ENCODE measurements around the gene TLR2. TPM values are rescaled to one million over a fixed set of nuclear protein-coding genes. Genes with fewer than 3 reads are reported as not detected.

The TLR2 gene
- total and polyA plus RNA-seq, 4 donors: 2.9 to 15.6 (median 6.2) TPM

- H3K9ac ChIP-seq (ENCODE audit: low read depth in 1 of 2, low read length in 2 of 2): no peak overlapping the region
- H3K4me3 ChIP-seq (ENCODE audit: low read depth in 1 of 3, low read length in 3 of 3): no peak overlapping the region
- H3K36me3 ChIP-seq (ENCODE audit: control insufficient read depth in 4 of 4, insufficient read depth in 3 of 4, low read depth in 1 of 4, low read length in 3 of 4): no peaks in the 10 kb centered on the region
- WGBS: 83% methylated on average over 4 of the region's 4 CpGs
- no peaks in the 10 kb centered on the region for H3K27me3 ChIP-seq (ENCODE audit: control insufficient read depth in 4 of 4, insufficient read depth in 4 of 4, low read length in 3 of 4)
- H3K27ac ChIP-seq (ENCODE audit: low read depth in 1 of 2, low read length in 2 of 2): no peak overlapping the region
- H3K4me1 ChIP-seq (ENCODE audit: control insufficient read depth in 4 of 4, insufficient read depth in 4 of 4, low read length in 3 of 4): no peaks in the 10 kb centered on the region
- TF ChIP-seq, protein P1, sequence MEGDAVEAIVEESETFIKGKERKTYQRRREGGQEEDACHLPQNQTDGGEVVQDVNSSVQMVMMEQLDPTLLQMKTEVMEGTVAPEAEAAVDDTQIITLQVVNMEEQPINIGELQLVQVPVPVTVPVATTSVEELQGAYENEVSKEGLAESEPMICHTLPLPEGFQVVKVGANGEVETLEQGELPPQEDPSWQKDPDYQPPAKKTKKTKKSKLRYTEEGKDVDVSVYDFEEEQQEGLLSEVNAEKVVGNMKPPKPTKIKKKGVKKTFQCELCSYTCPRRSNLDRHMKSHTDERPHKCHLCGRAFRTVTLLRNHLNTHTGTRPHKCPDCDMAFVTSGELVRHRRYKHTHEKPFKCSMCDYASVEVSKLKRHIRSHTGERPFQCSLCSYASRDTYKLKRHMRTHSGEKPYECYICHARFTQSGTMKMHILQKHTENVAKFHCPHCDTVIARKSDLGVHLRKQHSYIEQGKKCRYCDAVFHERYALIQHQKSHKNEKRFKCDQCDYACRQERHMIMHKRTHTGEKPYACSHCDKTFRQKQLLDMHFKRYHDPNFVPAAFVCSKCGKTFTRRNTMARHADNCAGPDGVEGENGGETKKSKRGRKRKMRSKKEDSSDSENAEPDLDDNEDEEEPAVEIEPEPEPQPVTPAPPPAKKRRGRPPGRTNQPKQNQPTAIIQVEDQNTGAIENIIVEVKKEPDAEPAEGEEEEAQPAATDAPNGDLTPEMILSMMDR (IDR thresholded peaks at IDR 0.05; ENCODE audit: low read depth, low read length, missing input control): no peak
- no peak for TF ChIP-seq TAF1 (conservative IDR thresholded peaks at IDR 0.05)
- TF ChIP-seq JUND (IDR thresholded peaks at IDR 0.05): no peak
- TF ChIP-seq GABPA (IDR thresholded peaks at IDR 0.05 in 1 of 2, conservative IDR thresholded peaks at IDR 0.05 in 1 of 2): no peak
- TF ChIP-seq HNF4A (conservative IDR thresholded peaks at IDR 0.05): no peak
- TF ChIP-seq, protein P2, sequence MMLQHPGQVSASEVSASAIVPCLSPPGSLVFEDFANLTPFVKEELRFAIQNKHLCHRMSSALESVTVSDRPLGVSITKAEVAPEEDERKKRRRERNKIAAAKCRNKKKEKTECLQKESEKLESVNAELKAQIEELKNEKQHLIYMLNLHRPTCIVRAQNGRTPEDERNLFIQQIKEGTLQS (IDR thresholded peaks at IDR 0.05): no peak
- no peak for TF ChIP-seq NR2F2 (IDR thresholded peaks at IDR 0.05)
- TF ChIP-seq YY1 (IDR thresholded peaks at IDR 0.05): no peak
- TF ChIP-seq, protein P3, sequence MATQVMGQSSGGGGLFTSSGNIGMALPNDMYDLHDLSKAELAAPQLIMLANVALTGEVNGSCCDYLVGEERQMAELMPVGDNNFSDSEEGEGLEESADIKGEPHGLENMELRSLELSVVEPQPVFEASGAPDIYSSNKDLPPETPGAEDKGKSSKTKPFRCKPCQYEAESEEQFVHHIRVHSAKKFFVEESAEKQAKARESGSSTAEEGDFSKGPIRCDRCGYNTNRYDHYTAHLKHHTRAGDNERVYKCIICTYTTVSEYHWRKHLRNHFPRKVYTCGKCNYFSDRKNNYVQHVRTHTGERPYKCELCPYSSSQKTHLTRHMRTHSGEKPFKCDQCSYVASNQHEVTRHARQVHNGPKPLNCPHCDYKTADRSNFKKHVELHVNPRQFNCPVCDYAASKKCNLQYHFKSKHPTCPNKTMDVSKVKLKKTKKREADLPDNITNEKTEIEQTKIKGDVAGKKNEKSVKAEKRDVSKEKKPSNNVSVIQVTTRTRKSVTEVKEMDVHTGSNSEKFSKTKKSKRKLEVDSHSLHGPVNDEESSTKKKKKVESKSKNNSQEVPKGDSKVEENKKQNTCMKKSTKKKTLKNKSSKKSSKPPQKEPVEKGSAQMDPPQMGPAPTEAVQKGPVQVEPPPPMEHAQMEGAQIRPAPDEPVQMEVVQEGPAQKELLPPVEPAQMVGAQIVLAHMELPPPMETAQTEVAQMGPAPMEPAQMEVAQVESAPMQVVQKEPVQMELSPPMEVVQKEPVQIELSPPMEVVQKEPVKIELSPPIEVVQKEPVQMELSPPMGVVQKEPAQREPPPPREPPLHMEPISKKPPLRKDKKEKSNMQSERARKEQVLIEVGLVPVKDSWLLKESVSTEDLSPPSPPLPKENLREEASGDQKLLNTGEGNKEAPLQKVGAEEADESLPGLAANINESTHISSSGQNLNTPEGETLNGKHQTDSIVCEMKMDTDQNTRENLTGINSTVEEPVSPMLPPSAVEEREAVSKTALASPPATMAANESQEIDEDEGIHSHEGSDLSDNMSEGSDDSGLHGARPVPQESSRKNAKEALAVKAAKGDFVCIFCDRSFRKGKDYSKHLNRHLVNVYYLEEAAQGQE (IDR thresholded peaks at IDR 0.05): no peak
- TF ChIP-seq HNF4G (IDR thresholded peaks at IDR 0.05): no peak
- no peak for TF ChIP-seq FOXA1 (IDR thresholded peaks at IDR 0.05)
- no peak for TF ChIP-seq RXRA (IDR thresholded peaks at IDR 0.05)
- no peak for TF ChIP-seq FOXA2 (IDR thresholded peaks at IDR 0.05)
- TF ChIP-seq SP1 (IDR thresholded peaks at IDR 0.05): no peak
- H3K9me3 ChIP-seq (ENCODE audit: control insufficient read depth in 4 of 4, low read length in 3 of 4): no peaks in the 10 kb centered on the region
- no peak for DNase-seq (ENCODE audit: low spot score)
Measured at GRCh38 chr4:153747406-153747955, 63.4 kb downstream of the TLR2 start.

DNA sequence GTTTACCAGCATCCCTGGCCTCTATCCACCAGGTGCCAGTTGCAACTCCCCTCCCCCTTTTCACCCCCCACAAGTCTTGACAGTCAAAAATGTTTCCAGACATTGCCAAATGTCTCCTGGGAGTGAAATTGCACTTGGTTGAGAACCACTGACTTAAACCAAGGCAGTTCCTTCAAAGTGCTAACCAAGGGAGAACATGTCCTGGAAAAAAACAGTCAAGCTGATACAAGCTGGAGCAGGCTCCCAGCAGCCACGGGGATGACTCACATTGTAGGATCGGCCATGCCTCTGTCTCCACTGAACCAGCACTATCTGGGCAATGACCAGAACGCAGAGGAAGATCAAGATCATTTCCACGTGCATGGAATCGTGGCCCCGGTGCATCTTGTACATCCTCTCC is 64.3 kb downstream of the TLR2 start:
- no peak for DNase-seq (ENCODE audit: low spot score)
- TF ChIP-seq MAX (IDR thresholded peaks at IDR 0.05) (no peak), JUND (IDR thresholded peaks at IDR 0.05) (no peak), HNF4G (IDR thresholded peaks at IDR 0.05) (no peak), HNF4A (conservative IDR thresholded peaks at IDR 0.05) (no peak), SP1 (IDR thresholded peaks at IDR 0.05) (no peak), RXRA (IDR thresholded peaks at IDR 0.05) (no peak)
- TF ChIP-seq, protein P3 (IDR thresholded peaks at IDR 0.05): no peak
- TF ChIP-seq, protein P1 (IDR thresholded peaks at IDR 0.05; ENCODE audit: low read depth, low read length, missing input control): no peak
- H3K9me3 ChIP-seq (ENCODE audit: control insufficient read depth in 4 of 4, low read length in 3 of 4): no peaks in the 10 kb centered on the region
- H3K27me3 ChIP-seq (ENCODE audit: control insufficient read depth in 4 of 4, insufficient read depth in 4 of 4, low read length in 3 of 4): no peaks in the 10 kb centered on the region
- 76% methylated on average over 6 of the region's 6 CpGs for WGBS
- no peak overlapping the region for H3K9ac ChIP-seq (ENCODE audit: low read depth in 1 of 2, low read length in 2 of 2)
- no peaks in the 10 kb centered on the region for H3K4me1 ChIP-seq (ENCODE audit: control insufficient read depth in 4 of 4, insufficient read depth in 4 of 4, low read length in 3 of 4)
- no peak overlapping the region for H3K4me3 ChIP-seq (ENCODE audit: low read depth in 1 of 3, low read length in 3 of 3)
- H3K36me3 ChIP-seq (ENCODE audit: control insufficient read depth in 4 of 4, insufficient read depth in 3 of 4, low read depth in 1 of 4, low read length in 3 of 4): no peaks in the 10 kb centered on the region
- no peak overlapping the region for H3K27ac ChIP-seq (ENCODE audit: low read depth in 1 of 2, low read length in 2 of 2)
